Prostate gland (tissue), 2 donors: ENCODE measurements around the gene PANX2. TPM values are rescaled to one million over a fixed set of nuclear protein-coding genes. Genes with fewer than 3 reads are reported as not detected.
A peak's percentile ranks its signal among the peaks of the same experiment; 100 is the strongest.

Source experiments
- DNase-seq: peaks from one replicate; pipeline ENCODE4 v3.0.0-alpha.2; 2019; ENCODE audit warnings: low spot score
- H3K27ac ChIP-seq, 2 donors: fragments of 200-600 bp; sonication (generic); 2 replicates each; pipeline ENCODE4 v1.5.1; 2017 to 2019
- H3K27me3 ChIP-seq: fragments of 200-600 bp; sonication (generic); replicated peaks from 2 replicates; pipeline ENCODE4 v1.5.1; 2019; ENCODE audit not compliant: insufficient read depth
- H3K36me3 ChIP-seq, 2 donors: fragments of 200-600 bp; sonication (generic); 1 replicate in 1 of 2; 2 replicates in 1 of 2; pipeline versions ENCODE4 v1.5.1 to v1.8.1; 2017 to 2019
- H3K4me1 ChIP-seq: fragments of 200-600 bp; sonication (generic); replicated peaks from 2 replicates; pipeline ENCODE4 v1.5.1; 2019
- H3K4me3 ChIP-seq, 2 donors: fragments of 200-600 bp; sonication (generic); 2 replicates each; pipeline ENCODE4 v1.5.1; 2017 to 2019
- H3K9me3 ChIP-seq: fragments of 200-600 bp; sonication (generic); 2 replicates; pipeline ENCODE4 v1.5.1; 2017
- CTCF ChIP-seq, 4 experiments: fragments of 200-600 bp in 2 of 4; fragments of 450-650 bp in 2 of 4; sonication (generic) in 2 of 4; IDR thresholded peaks; 1 replicate in 3 of 4; 2 replicates in 1 of 4; pipeline ENCODE4 v1.5.1; 2016 to 2019; ENCODE audit warnings: antibody characterized with exemption in 4 of 4, mild to moderate bottlenecking in 2 of 4, moderate library complexity in 2 of 4
- POLR2A ChIP-seq: fragments of 450-650 bp; IDR thresholded peaks from one replicate; pipeline ENCODE4 v1.6.1; 2016; ENCODE audit warnings: antibody characterized with exemption, mild to moderate bottlenecking
- POLR2AphosphoS5 ChIP-seq: sonication (generic); formaldehyde crosslinking; IDR thresholded peaks from one replicate; pipeline ENCODE4 v1.6.1; 2017; ENCODE audit warnings: antibody characterized with exemption
- WGBS: methylation state at CpG from one replicate; pipeline ENCODE4 v1.1.5; 2018; 5-methylcytosine and 5-hydroxymethylcytosine counted together
- intact Hi-C: fragments of 100-400 bp; cut with DNase I; formaldehyde crosslinking; loops from one replicate; pipeline ENCODE4 v1.14.2; 2022
- total RNA-seq, 2 donors: library from RNA; depleted of rRNA; stranded (reverse); fragments of >200 nt; gene quantifications; one replicate each; pipeline ENCODE4 v1.1.0, GENCODE V29; 2016

Gene PANX2
- total RNA-seq, 2 donors from 2014 or later, result 7.5 to 9.5 TPM

DNA sequence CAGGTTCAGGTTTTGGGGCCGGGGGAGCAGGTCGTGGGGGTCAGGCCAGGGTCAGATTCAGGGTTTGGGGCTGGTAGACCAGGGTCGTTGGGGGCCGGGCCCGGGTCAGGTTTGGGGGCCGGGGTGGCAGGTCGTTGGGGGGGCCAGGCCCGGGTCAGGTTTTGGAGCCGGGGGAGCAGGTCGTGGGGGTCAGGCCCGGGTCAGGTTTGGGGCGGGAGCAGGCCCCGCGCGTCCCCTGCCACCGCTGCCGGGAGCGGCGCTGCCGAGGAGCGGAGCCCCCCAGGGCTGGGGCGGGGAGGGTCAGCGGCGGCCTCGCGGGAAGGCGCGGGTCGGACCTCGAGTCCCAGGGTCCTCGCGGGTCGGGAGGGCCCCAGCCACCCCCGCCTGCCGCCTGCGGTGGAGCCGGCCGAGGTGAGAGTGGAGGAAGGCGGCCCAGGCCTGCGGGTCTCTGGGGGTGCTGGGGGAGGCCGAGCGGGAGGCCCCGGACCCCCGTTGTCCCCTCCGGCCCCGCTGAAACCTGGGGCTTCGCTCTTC, 15.7 kb downstream of the PANX2 start:
- no peaks in the 10 kb centered on the region for H3K27me3 ChIP-seq
- H3K27ac ChIP-seq, result peak overlapping the region; percentile 64 to 72
- H3K36me3 ChIP-seq, result no peaks in the 10 kb centered on the region
- no peaks in the 10 kb centered on the region for H3K9me3 ChIP-seq
- no peak for DNase-seq
- peaks cover 20% of the 10 kb centered on the region for H3K4me1 ChIP-seq
- peak overlapping the region; percentile 58 to 64 for H3K4me3 ChIP-seq
- intact Hi-C loops, result no loop called here
- TF ChIP-seq POLR2A (no peak), POLR2AphosphoS5 (no peak), CTCF (IDR thresholded peaks at IDR 0.05) (no peak)
- WGBS, result 4% methylated on average over 39 of the region's 47 CpGs

GRCh38 chr22:50186761-50187523, 16.4 kb downstream of the PANX2 start:
- DNase-seq, result no peak
- TF ChIP-seq POLR2AphosphoS5, result no peak
- no peak for TF ChIP-seq POLR2A
- no peak for TF ChIP-seq CTCF (IDR thresholded peaks at IDR 0.05)
- WGBS, result 35% methylated on average over 26 of the region's 26 CpGs
- H3K9me3 ChIP-seq, result no peaks in the 10 kb centered on the region
- intact Hi-C loops, result no loop called here
- H3K36me3 ChIP-seq, result no peaks in the 10 kb centered on the region
- peaks cover 20% of the 10 kb centered on the region for H3K4me1 ChIP-seq
- peak overlapping the region; percentile 58 to 64 for H3K4me3 ChIP-seq
- H3K27ac ChIP-seq, result peak overlapping the region; percentile 64 to 72
- no peaks in the 10 kb centered on the region for H3K27me3 ChIP-seq

DNA sequence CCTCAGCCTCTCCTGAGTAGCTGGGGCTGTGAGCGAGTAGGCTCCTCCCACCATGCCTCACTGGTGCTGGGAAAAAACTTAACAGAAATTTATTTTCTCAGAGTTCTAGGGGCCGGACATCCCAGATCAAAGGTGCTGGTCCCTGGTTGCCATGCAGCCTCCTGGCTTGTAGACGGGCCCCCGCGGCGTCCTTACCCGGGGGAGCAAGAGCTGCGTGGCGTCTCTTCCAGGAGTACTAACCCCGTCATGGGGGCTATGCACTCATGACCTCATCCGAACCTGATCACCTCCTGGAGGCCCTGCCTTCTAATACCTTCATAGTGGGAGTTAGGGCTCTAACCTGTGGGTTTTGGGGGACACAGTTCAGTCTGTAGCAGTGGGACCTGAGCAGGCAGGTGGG, 17.8 kb downstream of the PANX2 start:
- TF ChIP-seq POLR2A, result no peak
- no peak for TF ChIP-seq CTCF (IDR thresholded peaks at IDR 0.05)
- TF ChIP-seq POLR2AphosphoS5, result no peak
- no peak for DNase-seq
- H3K27ac ChIP-seq, result no peak overlapping the region
- H3K4me3 ChIP-seq, result no peak overlapping the region
- WGBS, result 97% methylated on average over 11 of the region's 11 CpGs
- H3K27me3 ChIP-seq, result no peaks in the 10 kb centered on the region
- H3K9me3 ChIP-seq, result no peaks in the 10 kb centered on the region
- intact Hi-C loops, result no loop called here
- peaks cover 0 to 2% of the 10 kb centered on the region in 2 donors for H3K36me3 ChIP-seq
- peaks cover 20% of the 10 kb centered on the region for H3K4me1 ChIP-seq

DNA sequence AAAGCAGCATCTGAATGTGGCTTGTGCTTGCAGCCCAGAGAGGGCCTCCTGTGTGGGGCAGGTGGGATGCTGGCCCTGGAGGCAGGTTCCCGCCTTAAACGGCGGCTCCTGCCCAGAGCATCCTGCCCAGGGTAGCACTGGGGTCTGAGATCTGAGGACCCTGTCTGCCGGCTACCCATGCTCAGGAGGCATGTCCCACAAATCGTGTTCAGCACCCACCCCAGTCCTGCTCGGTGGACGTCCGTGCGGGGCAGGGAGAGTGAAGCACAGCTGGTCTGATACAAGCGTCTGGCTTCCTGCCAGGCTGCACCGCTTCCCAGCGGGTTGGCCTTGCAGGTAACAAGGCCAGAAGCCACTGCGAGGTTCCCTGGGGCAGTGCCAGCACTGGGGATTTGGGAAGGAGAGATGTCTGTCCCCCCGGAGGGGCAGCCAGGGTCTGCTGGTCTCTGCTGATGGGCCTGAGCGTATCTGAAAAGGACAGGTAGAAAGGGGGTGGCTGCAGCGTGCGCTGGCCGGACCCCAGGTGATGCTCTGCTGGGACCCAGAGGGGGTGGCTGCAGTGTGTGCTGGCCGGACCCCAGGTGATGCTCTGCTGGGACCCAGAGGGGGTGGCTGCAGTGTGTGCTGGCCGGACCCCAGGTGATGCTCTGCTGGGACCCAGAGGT, 18.8 kb downstream of the PANX2 start:
- TF ChIP-seq POLR2A, result no peak
- no peak for TF ChIP-seq POLR2AphosphoS5
- no peak for TF ChIP-seq CTCF (IDR thresholded peaks at IDR 0.05)
- H3K27ac ChIP-seq, result peak overlapping the region; percentile 75 to 83
- intact Hi-C loops, result no loop called here
- H3K36me3 ChIP-seq, result peaks cover 2 to 11% of the 10 kb centered on the region in 2 donors
- 57% methylated on average over 20 of the region's 20 CpGs for WGBS
- no peak for DNase-seq
- H3K4me1 ChIP-seq, result peaks cover 13% of the 10 kb centered on the region
- no peak overlapping the region for H3K4me3 ChIP-seq
- no peaks in the 10 kb centered on the region for H3K9me3 ChIP-seq
- no peaks in the 10 kb centered on the region for H3K27me3 ChIP-seq
